ENCODE results near the gene KIAA1614.
"Not testable (repeated sequence)": the region's sequence is repeated elsewhere in the genome, so short reads cannot be mapped to it uniquely, and the experiment has no call there.

The KIAA1614 gene

GRCh38 chr1:180951836-180952656 lies 39.3 kb downstream of the KIAA1614 start:
- H3K27me3 ChIP-seq (ENCODE audit: control insufficient read depth in 1 of 2, insufficient read depth in 2 of 2, low read length in 2 of 2): no peaks in the 10 kb centered on the region
- no peaks in the 10 kb centered on the region for H3K9me3 ChIP-seq (ENCODE audit: control insufficient read depth in 2 of 2, low read length in 2 of 2)
- H3K4me3 ChIP-seq (ENCODE audit: low read length in 2 of 2): no peak overlapping the region
- H3K9ac ChIP-seq (ENCODE audit: low read length in 2 of 2): no peak overlapping the region
- H3K4me1 ChIP-seq (ENCODE audit: control insufficient read depth, insufficient read depth, low read length): peaks cover 13% of the 10 kb centered on the region
- H3K36me3 ChIP-seq (ENCODE audit: control insufficient read depth in 2 of 2, insufficient read depth in 2 of 2, low read length in 2 of 2): peaks cover 3 to 7% of the 10 kb centered on the region in 2 donors
- H3K27ac ChIP-seq (ENCODE audit: low read length): no peak overlapping the region

- peaks cover 18% of the 10 kb centered on the region for H3K4me1 ChIP-seq (ENCODE audit: control insufficient read depth, insufficient read depth, low read length)
- H3K4me3 ChIP-seq (ENCODE audit: low read length in 2 of 2): no peak overlapping the region
- peaks cover 3 to 5% of the 10 kb centered on the region in 2 donors for H3K36me3 ChIP-seq (ENCODE audit: control insufficient read depth in 2 of 2, insufficient read depth in 2 of 2, low read length in 2 of 2)
- no peaks in the 10 kb centered on the region for H3K9me3 ChIP-seq (ENCODE audit: control insufficient read depth in 2 of 2, low read length in 2 of 2)
- no peak overlapping the region for H3K27ac ChIP-seq (ENCODE audit: low read length)
- no peaks in the 10 kb centered on the region for H3K27me3 ChIP-seq (ENCODE audit: control insufficient read depth in 1 of 2, insufficient read depth in 2 of 2, low read length in 2 of 2)
- no peak overlapping the region for H3K9ac ChIP-seq (ENCODE audit: low read length in 2 of 2)
These were observed 39.9 kb downstream of the KIAA1614 start for GRCh38 chr1:180952657-180953013.

- Histone ChIP-seq H3K4me3 (ENCODE audit: low read length in 2 of 2) (peak overlapping the region; percentile 38 to 73), H3K27me3 (ENCODE audit: control insufficient read depth in 1 of 2, insufficient read depth in 2 of 2, low read length in 2 of 2) (no peaks in the 10 kb centered on the region), H3K9ac (ENCODE audit: low read length in 2 of 2) (peak overlapping the region; percentile 36 to 40), H3K36me3 (ENCODE audit: control insufficient read depth in 2 of 2, insufficient read depth in 2 of 2, low read length in 2 of 2) (peaks cover 3 to 4% of the 10 kb centered on the region in 2 donors), H3K4me1 (ENCODE audit: control insufficient read depth, insufficient read depth, low read length) (peaks cover 18% of the 10 kb centered on the region), H3K27ac (ENCODE audit: low read length) (no peak overlapping the region), H3K9me3 (ENCODE audit: control insufficient read depth in 2 of 2, low read length in 2 of 2) (no peaks in the 10 kb centered on the region)
These were observed 40.8 kb downstream of the KIAA1614 start for GRCh38 chr1:180953291-180954004.

GRCh38 chr1:180954005-180954800 lies 41.5 kb downstream of the KIAA1614 start:
- H3K27me3 ChIP-seq (ENCODE audit: control insufficient read depth in 1 of 2, insufficient read depth in 2 of 2, low read length in 2 of 2): no peaks in the 10 kb centered on the region
- H3K36me3 ChIP-seq (ENCODE audit: control insufficient read depth in 2 of 2, insufficient read depth in 2 of 2, low read length in 2 of 2): peaks cover 3 to 4% of the 10 kb centered on the region in 2 donors
- H3K4me1 ChIP-seq (ENCODE audit: control insufficient read depth, insufficient read depth, low read length): peaks cover 18% of the 10 kb centered on the region
- H3K4me3 ChIP-seq (ENCODE audit: low read length in 2 of 2): peak overlapping the region; percentile 38 to 73
- peak overlapping the region; percentile 55 for H3K27ac ChIP-seq (ENCODE audit: low read length)
- H3K9ac ChIP-seq (ENCODE audit: low read length in 2 of 2): peak overlapping the region; percentile 8 to 51
- no peaks in the 10 kb centered on the region for H3K9me3 ChIP-seq (ENCODE audit: control insufficient read depth in 2 of 2, low read length in 2 of 2)

GRCh38 chr1:180954801-180955165 lies 42.1 kb downstream of the KIAA1614 start:
- Histone ChIP-seq H3K36me3 (ENCODE audit: control insufficient read depth in 2 of 2, insufficient read depth in 2 of 2, low read length in 2 of 2) (peaks cover 3 to 4% of the 10 kb centered on the region in 2 donors), H3K9ac (ENCODE audit: low read length in 2 of 2) (peak overlapping the region in 1 of 2 donors; percentile 8), H3K27ac (ENCODE audit: low read length) (peak overlapping the region; percentile 55), H3K4me1 (ENCODE audit: control insufficient read depth, insufficient read depth, low read length) (peaks cover 18% of the 10 kb centered on the region), H3K4me3 (ENCODE audit: low read length in 2 of 2) (peak overlapping the region; percentile 38 to 73), H3K9me3 (ENCODE audit: control insufficient read depth in 2 of 2, low read length in 2 of 2) (no peaks in the 10 kb centered on the region), H3K27me3 (ENCODE audit: control insufficient read depth in 1 of 2, insufficient read depth in 2 of 2, low read length in 2 of 2) (no peaks in the 10 kb centered on the region)

GRCh38 chr1:180956028-180956640 lies 43.4 kb downstream of the KIAA1614 start:
- no peaks in the 10 kb centered on the region for H3K27me3 ChIP-seq (ENCODE audit: control insufficient read depth in 1 of 2, insufficient read depth in 2 of 2, low read length in 2 of 2)
- peaks cover 18% of the 10 kb centered on the region for H3K4me1 ChIP-seq (ENCODE audit: control insufficient read depth, insufficient read depth, low read length)
- no peaks in the 10 kb centered on the region for H3K9me3 ChIP-seq (ENCODE audit: control insufficient read depth in 2 of 2, low read length in 2 of 2)
- H3K9ac ChIP-seq (ENCODE audit: low read length in 2 of 2): no peak overlapping the region
- no peak overlapping the region for H3K4me3 ChIP-seq (ENCODE audit: low read length in 2 of 2)
- no peak overlapping the region for H3K27ac ChIP-seq (ENCODE audit: low read length)
- peaks cover 0 to 1% of the 10 kb centered on the region in 2 donors for H3K36me3 ChIP-seq (ENCODE audit: control insufficient read depth in 2 of 2, insufficient read depth in 2 of 2, low read length in 2 of 2)

GRCh38 chr1:180959620-180960019 lies 46.9 kb downstream of the KIAA1614 start:
- H3K9me3 ChIP-seq (ENCODE audit: control insufficient read depth in 2 of 2, low read length in 2 of 2); H3K9ac ChIP-seq (ENCODE audit: low read length in 2 of 2); H3K36me3 ChIP-seq (ENCODE audit: control insufficient read depth in 2 of 2, insufficient read depth in 2 of 2, low read length in 2 of 2); H3K27ac ChIP-seq (ENCODE audit: low read length); H3K4me1 ChIP-seq (ENCODE audit: control insufficient read depth, insufficient read depth, low read length); H3K27me3 ChIP-seq (ENCODE audit: control insufficient read depth in 1 of 2, insufficient read depth in 2 of 2, low read length in 2 of 2); H3K4me3 ChIP-seq (ENCODE audit: low read length in 2 of 2): not testable (repeated sequence)

GRCh38 chr1:180961622-180962021 lies 48.9 kb downstream of the KIAA1614 start:
- Histone ChIP-seq H3K36me3 (ENCODE audit: control insufficient read depth in 2 of 2, insufficient read depth in 2 of 2, low read length in 2 of 2) (peaks cover 0 to 2% of the 10 kb centered on the region in 2 donors), H3K4me1 (ENCODE audit: control insufficient read depth, insufficient read depth, low read length) (peaks cover 5% of the 10 kb centered on the region), H3K9ac (ENCODE audit: low read length in 2 of 2) (no peak overlapping the region), H3K4me3 (ENCODE audit: low read length in 2 of 2) (no peak overlapping the region), H3K27me3 (ENCODE audit: control insufficient read depth in 1 of 2, insufficient read depth in 2 of 2, low read length in 2 of 2) (no peaks in the 10 kb centered on the region), H3K27ac (ENCODE audit: low read length) (no peak overlapping the region), H3K9me3 (ENCODE audit: control insufficient read depth in 2 of 2, low read length in 2 of 2) (no peaks in the 10 kb centered on the region)

GRCh38 chr1:180962178-180962577 lies 49.5 kb downstream of the KIAA1614 start:
- Histone ChIP-seq H3K9me3 (ENCODE audit: control insufficient read depth in 2 of 2, low read length in 2 of 2) (no peaks in the 10 kb centered on the region), H3K27ac (ENCODE audit: low read length) (no peak overlapping the region), H3K9ac (ENCODE audit: low read length in 2 of 2) (no peak overlapping the region), H3K4me1 (ENCODE audit: control insufficient read depth, insufficient read depth, low read length) (peaks cover 3% of the 10 kb centered on the region), H3K4me3 (ENCODE audit: low read length in 2 of 2) (no peak overlapping the region), H3K27me3 (ENCODE audit: control insufficient read depth in 1 of 2, insufficient read depth in 2 of 2, low read length in 2 of 2) (no peaks in the 10 kb centered on the region), H3K36me3 (ENCODE audit: control insufficient read depth in 2 of 2, insufficient read depth in 2 of 2, low read length in 2 of 2) (peaks cover 0 to 2% of the 10 kb centered on the region in 2 donors)

- Histone ChIP-seq H3K27me3 (ENCODE audit: control insufficient read depth in 1 of 2, insufficient read depth in 2 of 2, low read length in 2 of 2) (no peaks in the 10 kb centered on the region), H3K27ac (ENCODE audit: low read length) (no peak overlapping the region), H3K4me1 (ENCODE audit: control insufficient read depth, insufficient read depth, low read length) (no peaks in the 10 kb centered on the region), H3K9ac (ENCODE audit: low read length in 2 of 2) (no peak overlapping the region), H3K36me3 (ENCODE audit: control insufficient read depth in 2 of 2, insufficient read depth in 2 of 2, low read length in 2 of 2) (peaks cover 0 to 3% of the 10 kb centered on the region in 2 donors), H3K4me3 (ENCODE audit: low read length in 2 of 2) (no peak overlapping the region), H3K9me3 (ENCODE audit: control insufficient read depth in 2 of 2, low read length in 2 of 2) (no peaks in the 10 kb centered on the region)
These were observed 51.4 kb downstream of the KIAA1614 start for GRCh38 chr1:180964056-180964455.
